Measurements from ENCODE around the gene IFRD2. TPM values are rescaled to one million over a fixed set of nuclear protein-coding genes. Genes with fewer than 3 reads are reported as not detected.
"Not testable (repeated sequence)": the region's sequence is repeated elsewhere in the genome, so short reads cannot be mapped to it uniquely, and the experiment has no call there.

IFRD2 gene
- total RNA-seq, 1 donor from 2014 or later = 51.2 TPM

GRCh38 chr3:50271314-50271936 lies 20.8 kb downstream of the IFRD2 start:
- DNase-seq (ENCODE audit: low spot score) (no peak), ATAC-seq (no peak)
- intact Hi-C loops (cut with DNase I) = no loop called here

GRCh38 chr3:50270422-50271224 lies 21.6 kb downstream of the IFRD2 start:
- DNase-seq (ENCODE audit: low spot score) = no peak
- intact Hi-C loops (cut with DNase I) = no loop called here
- no peak for ATAC-seq

GRCh38 chr3:50269977-50270413 lies 22.2 kb downstream of the IFRD2 start:
- intact Hi-C loops (cut with DNase I) = no loop called here
- no peak for ATAC-seq
- DNase-seq (ENCODE audit: low spot score) = no peak

- intact Hi-C loops (cut with DNase I) = no loop called here
- DNase-seq (ENCODE audit: low spot score) (no peak), ATAC-seq (no peak)
Observed at GRCh38 chr3:50269460-50269859, 22.8 kb downstream of the IFRD2 start.

DNA sequence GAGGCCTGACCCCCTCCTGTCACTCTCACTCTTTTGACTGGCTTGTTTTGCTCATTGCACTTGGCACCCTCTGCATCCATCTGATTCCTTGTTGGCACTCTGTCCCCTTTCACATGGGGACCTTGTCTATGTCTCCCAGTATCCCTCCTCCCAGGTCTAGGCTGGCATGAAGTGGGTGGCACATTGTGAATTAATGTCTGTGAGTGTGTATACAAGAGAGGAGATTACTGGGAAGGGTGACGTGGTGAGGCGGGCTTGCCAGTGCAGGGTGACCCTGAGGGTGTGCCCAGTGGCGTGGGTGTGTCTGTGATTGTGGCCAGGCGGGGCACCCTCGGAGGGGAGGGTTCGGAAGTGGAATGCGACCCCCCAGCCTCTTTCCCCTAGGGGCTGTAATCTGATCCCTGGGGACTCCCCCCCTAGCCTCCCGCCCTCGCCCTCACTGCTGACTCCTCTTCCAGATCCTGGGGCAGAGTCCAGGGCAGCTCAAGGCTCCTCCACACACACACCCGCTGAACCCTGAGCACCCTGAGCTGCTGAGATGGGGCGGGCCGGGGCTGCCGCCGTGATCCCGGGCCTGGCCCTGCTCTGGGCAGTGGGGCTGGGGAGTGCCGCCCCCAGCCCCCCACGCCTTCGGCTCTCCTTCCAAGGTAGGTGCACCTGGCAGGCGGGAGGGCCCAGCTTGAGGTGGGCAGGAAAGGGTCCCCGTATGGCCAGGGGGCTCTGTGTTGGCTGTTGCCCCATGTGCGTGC lies 23.4 kb downstream of the IFRD2 start, which contains the start of gene SEMA3B:
Gene SEMA3B, plus strand, starts transcription at position 445 of the 749 bp plus-strand sequence. Its CDS starts 94 bp downstream, at position 539.
- DNase-seq (ENCODE audit: low spot score) = peak; percentile 90
- ATAC-seq = peak; percentile 25
- intact Hi-C loops (cut with DNase I) = no loop called here

GRCh38 chr3:50268276-50268675 lies 24.0 kb downstream of the IFRD2 start:
- ATAC-seq (no peak), DNase-seq (ENCODE audit: low spot score) (no peak)
- intact Hi-C loops (cut with DNase I) = no loop called here

DNA sequence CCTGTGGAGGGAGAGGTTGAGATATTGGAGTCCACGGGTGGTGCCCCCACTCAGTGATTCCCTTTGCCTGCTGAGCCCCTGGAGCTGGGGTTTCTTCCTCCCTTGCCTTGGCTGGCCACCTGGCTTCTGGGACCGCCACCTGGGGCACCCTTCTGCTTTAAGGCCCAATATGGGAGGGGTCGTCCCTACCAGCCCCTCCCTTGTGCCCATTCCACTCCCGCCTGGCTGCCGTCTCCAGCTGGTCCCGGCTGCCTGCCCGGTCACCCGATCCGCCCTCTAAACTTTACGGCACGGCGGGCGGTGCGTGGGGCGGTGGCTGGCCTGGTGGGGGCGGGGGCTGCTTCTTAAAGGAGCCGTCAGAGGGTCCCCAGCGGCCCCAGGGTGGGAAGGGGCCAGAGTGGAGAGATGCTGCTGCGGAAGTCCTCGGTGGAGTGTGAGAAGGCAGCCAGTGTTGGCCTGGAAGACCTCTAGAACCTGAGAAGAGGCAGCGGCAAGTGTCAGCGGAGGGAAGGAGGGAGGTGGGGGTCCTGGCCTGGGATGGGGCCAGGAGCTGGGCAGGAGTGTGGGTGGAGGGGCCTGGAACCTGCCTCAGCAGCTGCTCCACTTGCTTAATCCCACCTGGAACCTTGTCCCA lies 24.8 kb downstream of the IFRD2 start:
- intact Hi-C loops (cut with DNase I) = no loop called here
- peak; percentile 53 for ATAC-seq
- DNase-seq (ENCODE audit: low spot score) = no peak

DNA sequence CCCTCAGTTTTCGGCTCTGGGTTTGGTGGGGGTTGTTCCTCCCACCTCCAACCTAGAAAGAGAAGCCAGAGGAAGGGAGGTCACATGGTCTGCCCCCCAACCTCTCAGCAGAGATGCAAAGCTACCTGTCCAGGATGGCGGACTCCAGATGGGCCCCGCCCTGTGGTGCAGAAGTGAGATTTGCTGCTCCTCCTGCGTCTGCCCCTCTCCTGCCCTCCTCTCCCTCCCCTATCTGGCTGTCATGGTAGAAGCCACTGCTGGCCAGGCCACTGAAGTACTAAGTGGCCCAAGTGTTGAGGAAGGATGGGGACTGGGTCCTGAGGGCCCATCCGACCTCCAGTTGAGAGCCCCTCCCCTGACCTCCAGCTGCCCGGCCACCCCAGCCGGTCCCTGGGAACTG lies 25.4 kb downstream of the IFRD2 start:
- ATAC-seq = no peak
- intact Hi-C loops (cut with DNase I) = no loop called here
- DNase-seq (ENCODE audit: low spot score) = no peak

GRCh38 chr3:50266017-50266416 lies 26.2 kb downstream of the IFRD2 start:
- ATAC-seq (no peak), DNase-seq (ENCODE audit: low spot score) (no peak)
- intact Hi-C loops (cut with DNase I) = no loop called here

DNA sequence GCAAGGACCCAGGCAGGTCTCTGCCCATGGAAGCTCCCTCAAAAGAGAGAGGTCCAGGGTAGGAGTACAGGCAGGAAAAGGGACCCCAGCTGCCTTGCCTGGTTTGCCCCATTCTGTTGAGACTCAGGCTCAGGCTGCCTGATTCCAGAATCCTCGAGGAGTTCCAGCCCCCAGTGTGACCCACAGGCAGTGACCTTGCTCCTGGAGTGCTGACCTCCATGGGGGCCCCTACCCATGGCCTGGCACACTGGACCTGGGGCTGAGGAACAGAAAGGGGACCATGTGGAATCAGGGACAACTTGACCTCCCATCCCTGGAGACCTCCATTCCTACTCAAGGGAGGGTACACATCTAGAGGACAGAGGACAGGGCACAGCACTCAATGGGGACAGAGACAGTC lies 26.7 kb downstream of the IFRD2 start:
- no peak for DNase-seq (ENCODE audit: low spot score)
- intact Hi-C loops (cut with DNase I) = no loop called here
- no peak for ATAC-seq

DNA sequence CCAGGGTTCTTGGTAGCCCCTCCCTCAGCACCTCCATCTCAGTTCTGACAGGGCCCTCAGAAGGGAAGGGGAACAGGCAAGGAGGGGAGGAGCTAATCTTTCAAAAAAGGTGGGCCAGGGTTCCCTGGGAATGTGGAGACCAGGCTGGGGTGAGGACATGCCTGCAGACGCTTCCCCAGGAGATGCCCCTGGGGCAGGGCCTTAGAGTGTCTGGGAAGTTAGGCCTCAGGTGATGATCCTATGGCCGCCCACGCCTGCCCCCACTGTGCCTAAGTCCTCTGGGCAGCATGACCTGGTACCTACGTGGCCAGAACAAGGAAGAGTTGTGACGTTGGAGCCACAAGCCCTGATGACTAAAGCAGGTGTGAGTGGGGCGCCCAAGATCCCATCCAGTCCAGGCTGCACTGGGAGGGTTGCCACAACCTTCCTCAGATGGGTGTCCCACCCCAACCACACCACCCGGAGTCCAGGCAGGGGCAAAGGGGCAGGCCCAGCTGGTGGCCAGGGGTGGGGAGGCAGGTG lies 27.2 kb downstream of the IFRD2 start:
- intact Hi-C loops (cut with DNase I) = no loop called here
- ATAC-seq (no peak), DNase-seq (ENCODE audit: low spot score) (no peak)

- intact Hi-C loops (cut with DNase I) = no loop called here
- ATAC-seq = peak; percentile 77
- DNase-seq (ENCODE audit: low spot score) = peak; percentile 88
Observed at GRCh38 chr3:50264383-50264963, 27.8 kb downstream of the IFRD2 start.

DNA sequence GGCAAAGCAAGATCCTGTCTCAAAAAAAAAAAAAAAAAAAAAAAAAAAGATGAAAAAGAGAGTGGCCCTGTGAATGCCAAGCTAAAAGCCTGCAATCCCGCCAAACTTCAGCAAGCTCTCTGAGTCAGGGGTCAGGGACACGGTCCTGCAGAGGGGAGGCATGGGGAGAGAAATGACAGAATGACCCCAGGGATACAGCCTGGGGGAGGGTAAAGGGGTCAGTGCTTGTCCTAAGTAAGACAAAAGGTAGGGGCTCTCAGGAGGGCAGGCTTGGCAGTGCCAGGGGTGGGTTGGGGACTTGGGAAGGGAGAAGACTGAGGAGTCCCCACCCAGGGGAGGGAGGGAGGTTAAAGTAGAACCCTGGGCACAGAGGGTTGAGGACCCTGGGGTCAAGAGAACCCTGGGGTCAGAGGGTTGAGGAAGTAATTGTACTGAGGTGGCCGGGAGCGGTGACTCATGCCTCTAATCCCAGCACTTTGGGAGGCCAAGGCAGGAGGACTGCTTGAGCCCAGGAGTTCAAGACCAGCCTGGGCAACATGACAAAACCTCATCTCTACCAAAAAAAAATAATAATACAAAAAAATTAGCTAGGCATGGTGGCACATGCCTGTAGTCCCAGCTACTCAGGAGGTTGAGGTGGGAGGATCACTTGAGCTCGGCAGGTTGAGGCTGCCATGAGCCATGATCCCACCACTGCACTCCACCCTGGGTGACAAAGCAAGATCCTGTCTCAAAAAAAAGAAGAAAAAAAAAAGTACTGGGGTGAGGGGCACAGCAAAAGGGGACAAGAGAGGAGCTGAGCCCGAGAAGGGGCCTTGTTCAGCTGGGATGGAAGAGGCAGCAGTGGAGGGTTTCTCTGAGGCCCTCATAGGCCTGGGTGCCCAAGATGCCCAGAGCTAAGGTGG lies 28.5 kb downstream of the IFRD2 start:
- intact Hi-C loops (cut with DNase I) = no loop called here
- no peak for ATAC-seq
- no peak for DNase-seq (ENCODE audit: low spot score)

GRCh38 chr3:50262778-50263177 lies 29.5 kb downstream of the IFRD2 start:
- no peak for ATAC-seq
- intact Hi-C loops (cut with DNase I) = no loop called here
- DNase-seq (ENCODE audit: low spot score) = no peak

DNA sequence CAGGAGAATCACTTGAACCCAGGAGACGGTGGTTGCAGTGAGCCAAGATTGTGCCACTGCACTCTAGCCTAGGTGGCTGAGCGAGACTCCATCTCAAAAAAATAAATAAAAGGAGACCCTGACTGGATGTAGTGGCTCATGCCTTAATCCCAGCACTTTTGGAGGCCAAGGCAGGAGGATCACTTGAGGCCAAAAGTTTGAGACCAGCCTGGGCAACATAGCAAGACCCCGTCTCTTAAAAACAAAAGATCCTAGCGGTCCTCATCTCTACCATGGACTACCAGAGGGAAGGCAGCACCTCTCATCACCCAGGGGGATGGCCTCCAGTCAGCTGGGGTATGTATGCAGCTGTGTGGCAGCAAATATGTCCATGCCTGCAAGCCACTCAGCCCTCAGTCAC lies 30.0 kb downstream of the IFRD2 start:
- ATAC-seq; DNase-seq (ENCODE audit: low spot score); intact Hi-C loops (cut with DNase I): not testable (repeated sequence)

GRCh38 chr3:50261505-50261904 lies 30.7 kb downstream of the IFRD2 start:
- no peak for ATAC-seq
- no peak for DNase-seq (ENCODE audit: low spot score)
- intact Hi-C loops (cut with DNase I) = no loop called here

- intact Hi-C loops (cut with DNase I) = no loop called here
- DNase-seq (ENCODE audit: low spot score) = no peak
- ATAC-seq = no peak
Observed at GRCh38 chr3:50260942-50261441, 31.2 kb downstream of the IFRD2 start.
